H9 (cell line): ENCODE results near the gene TMEM225B. TPM values are rescaled to one million over a fixed set of nuclear protein-coding genes. Genes with fewer than 3 reads are reported as not detected.

Experiments
- DNase-seq: peaks from one replicate; pipeline ENCODE4 v3.0.0-alpha.2; 2017
- H2AFZ ChIP-seq: one replicate; pipeline ENCODE4 v1.6.1; 2013; ENCODE audit warnings: mild to moderate bottlenecking, low read length, control low read depth, moderate library complexity
- H2AK5ac ChIP-seq: 2 replicates; pipeline ENCODE4 v1.6.1; 2013; ENCODE audit warnings: low read length, control low read depth, mixed read lengths; ENCODE audit not compliant: insufficient read length
- H2BK120ac ChIP-seq: one replicate; pipeline ENCODE4 v1.6.1; 2013; ENCODE audit warnings: low read depth, mild to moderate bottlenecking, low read length, control low read depth, inconsistent platforms; ENCODE audit not compliant: poor library complexity, severe bottlenecking
- H2BK12ac ChIP-seq: 2 replicates; pipeline ENCODE4 v1.6.1; 2013; ENCODE audit warnings: low read length, control low read depth, mixed read lengths, low read depth; ENCODE audit not compliant: insufficient read length
- H2BK15ac ChIP-seq: 2 replicates; pipeline ENCODE4 v1.6.1; 2013; ENCODE audit warnings: low read depth, low read length, control low read depth
- H2BK20ac ChIP-seq: one replicate; pipeline ENCODE4 v1.6.1; 2013; ENCODE audit warnings: low read depth, mild to moderate bottlenecking, low read length, control low read depth, inconsistent platforms; ENCODE audit not compliant: poor library complexity, severe bottlenecking
- H2BK5ac ChIP-seq: 2 replicates; pipeline ENCODE4 v1.6.1; 2013; ENCODE audit warnings: low read length, control low read depth, mixed read lengths; ENCODE audit not compliant: insufficient read length
- H3K14ac ChIP-seq: 2 replicates; pipeline ENCODE4 v1.6.1; 2013; ENCODE audit warnings: low read length, control low read depth; ENCODE audit not compliant: insufficient read depth
- H3K18ac ChIP-seq: 2 replicates; pipeline ENCODE4 v1.6.1; 2013; ENCODE audit warnings: low read depth, mild to moderate bottlenecking, mixed read lengths, low read length, control low read depth; ENCODE audit not compliant: insufficient read length
- H3K23ac ChIP-seq: 2 replicates; pipeline ENCODE4 v1.6.1; 2013; ENCODE audit warnings: low read length, control low read depth, mixed read lengths, low read depth; ENCODE audit not compliant: insufficient read length
- H3K23me2 ChIP-seq: 2 replicates; pipeline ENCODE4 v1.6.1; 2013; ENCODE audit warnings: low read depth, mild to moderate bottlenecking, mixed read lengths, low read length, control low read depth; ENCODE audit not compliant: insufficient read length, poor library complexity, severe bottlenecking
- H3K27ac ChIP-seq: 2 replicates; pipeline ENCODE4 v1.5.1; 2013; ENCODE audit warnings: low read length, control low read depth, mixed read lengths, low read depth; ENCODE audit not compliant: insufficient read length
- H3K27me3 ChIP-seq: 2 replicates; pipeline ENCODE4 v1.6.1; 2013; ENCODE audit warnings: low read length, control low read depth, inconsistent platforms; ENCODE audit not compliant: insufficient read depth
- H3K4ac ChIP-seq: 2 replicates; pipeline ENCODE4 v1.6.1; 2013; ENCODE audit warnings: low read depth, mild to moderate bottlenecking, control low read depth, inconsistent platforms, low read length, moderate library complexity
- H3K4me1 ChIP-seq: 2 replicates; pipeline ENCODE4 v1.6.1; 2013; ENCODE audit warnings: low read length, control low read depth, inconsistent platforms; ENCODE audit not compliant: insufficient read depth
- H3K4me2 ChIP-seq: 2 replicates; pipeline ENCODE4 v1.6.1; 2013; ENCODE audit warnings: low read length, control low read depth, mixed read lengths; ENCODE audit not compliant: insufficient read length, insufficient read depth
- H3K56ac ChIP-seq: 2 replicates; pipeline ENCODE4 v1.6.1; 2013; ENCODE audit warnings: low read depth, mild to moderate bottlenecking, mixed read lengths, low read length, control low read depth; ENCODE audit not compliant: insufficient read length
- H3K79me1 ChIP-seq: 2 replicates; pipeline ENCODE4 v1.6.1; 2013; ENCODE audit warnings: low read depth, mild to moderate bottlenecking, moderate library complexity, low read length, control low read depth, inconsistent platforms; ENCODE audit not compliant: insufficient read depth, poor library complexity, severe bottlenecking
- H3K79me2 ChIP-seq: 2 replicates; pipeline ENCODE4 v1.6.1; 2013; ENCODE audit warnings: low read length, control low read depth, inconsistent platforms; ENCODE audit not compliant: insufficient read depth
- H3K9ac ChIP-seq: 2 replicates; pipeline ENCODE4 v1.6.1; 2013; ENCODE audit warnings: low read length, control low read depth, mixed read lengths; ENCODE audit not compliant: insufficient read length; ENCODE audit errors: extremely low read depth
- H3K9me3 ChIP-seq: one replicate; pipeline ENCODE4 v1.6.1; 2013; ENCODE audit warnings: low read depth, low read length, inconsistent platforms; ENCODE audit not compliant: control insufficient read depth
- H3T11ph ChIP-seq: one replicate; pipeline ENCODE4 v1.6.1; 2013; ENCODE audit warnings: mild to moderate bottlenecking, low read length, control low read depth, inconsistent platforms
- H4K20me1 ChIP-seq: one replicate; pipeline ENCODE4 v1.6.1; 2013; ENCODE audit not compliant: control insufficient read depth, insufficient read length, insufficient read depth
- H4K5ac ChIP-seq: 2 replicates; pipeline ENCODE4 v1.6.1; 2013; ENCODE audit warnings: low read depth, mild to moderate bottlenecking, mixed read lengths, low read length, control low read depth; ENCODE audit not compliant: insufficient read length
- H4K8ac ChIP-seq: replicated peaks from 2 replicates; pipeline ENCODE4 v1.6.1; 2013; ENCODE audit warnings: low read length, control low read depth, mixed read lengths, low read depth; ENCODE audit not compliant: insufficient read length
- H4K91ac ChIP-seq: 2 replicates; pipeline ENCODE4 v1.6.1; 2013; ENCODE audit warnings: low read depth, mild to moderate bottlenecking, moderate library complexity, mixed read lengths, low read length, control low read depth; ENCODE audit not compliant: insufficient read length
- H3K27ac Mint-ChIP-seq, 3 experiments: 2 replicates in 2 of 3; 3 replicates in 1 of 3; pipeline ENCODE4 v1.8.0; 2020 to 2021; ENCODE audit warnings: mixed read lengths in 3 of 3, mild to moderate bottlenecking in 1 of 3, moderate library complexity in 1 of 3
- H3K27me3 Mint-ChIP-seq: 2 replicates; pipeline ENCODE4 v1.8.0; 2021; ENCODE audit warnings: low read depth, mild to moderate bottlenecking, moderate library complexity, mixed read lengths
- H3K36me3 Mint-ChIP-seq, 3 experiments: 2 replicates in 2 of 3; 3 replicates in 1 of 3; pipeline ENCODE4 v1.8.0; 2020 to 2021; ENCODE audit warnings: low read depth in 3 of 3, mixed read lengths in 3 of 3; ENCODE audit not compliant: insufficient read depth in 1 of 3
- H3K4me1 Mint-ChIP-seq, 2 experiments: 2 replicates each; pipeline ENCODE4 v1.8.0; 2020; ENCODE audit warnings: mixed read lengths in 2 of 2
- H3K4me3 Mint-ChIP-seq, 2 experiments: 2 replicates in 1 of 2; 3 replicates in 1 of 2; pipeline ENCODE4 v1.8.0; 2020 to 2021; ENCODE audit warnings: mild to moderate bottlenecking in 2 of 2, mixed read lengths in 2 of 2, moderate library complexity in 1 of 2
- H3K9me3 Mint-ChIP-seq, 2 experiments: 2 replicates in 1 of 2; 3 replicates in 1 of 2; pipeline ENCODE4 v1.8.0; 2020; ENCODE audit warnings: mild to moderate bottlenecking in 2 of 2, mixed read lengths in 2 of 2, moderate library complexity in 1 of 2
- CTCF ChIP-seq: fragments of 200-600 bp; sonication (generic); conservative IDR thresholded peaks from 3 replicates; pipeline ENCODE4 v1.8.0; 2021; ENCODE audit warnings: antibody characterized with exemption, mild to moderate bottlenecking
- WGBS: extraction: QIAGEN DNeasy Blood & Tissue Kit; methylation state at CpG from one replicate; pipeline ENCODE4 v1.1.7; 2013; ENCODE audit warnings: missing lambda C conversion rate, low lambda C conversion rate, mixed read lengths; ENCODE audit not compliant: insufficient read length; ENCODE audit errors: extremely low coverage; 5-methylcytosine and 5-hydroxymethylcytosine counted together
- total RNA-seq: library from RNA; stranded (reverse); gene quantifications from 2 replicates; pipeline ENCODE4 v1.2.1, GENCODE V29; 2021

TMEM225B gene
- total RNA-seq, 1 experiment from 2014 or later = not detected

- H3K4me3 Mint-ChIP-seq = no peak overlapping the region
- H2BK20ac ChIP-seq = no peak overlapping the region
- H3K56ac ChIP-seq = no peak overlapping the region
- H3K9me3 Mint-ChIP-seq = no peaks in the 10 kb centered on the region
- no peaks in the 10 kb centered on the region for H3K4me1 ChIP-seq
- H3K9me3 ChIP-seq = no peaks in the 10 kb centered on the region
- no peak overlapping the region for H3T11ph ChIP-seq
- no peak overlapping the region for H3K27ac ChIP-seq
- no peak overlapping the region for H3K18ac ChIP-seq
- H3K23me2 ChIP-seq = no peaks in the 10 kb centered on the region
- peaks cover 6% of the 10 kb centered on the region in 2 experiments for H3K4me1 Mint-ChIP-seq
- no peak overlapping the region for H4K8ac ChIP-seq
- no peak overlapping the region for H3K23ac ChIP-seq
- H3K79me1 ChIP-seq = peaks cover 3% of the 10 kb centered on the region
- H3K9ac ChIP-seq = no peak overlapping the region
- no peaks in the 10 kb centered on the region for H3K27me3 ChIP-seq
- H3K27me3 Mint-ChIP-seq = no peaks in the 10 kb centered on the region
- no peaks in the 10 kb centered on the region for H4K20me1 ChIP-seq
- no peak overlapping the region for H2BK5ac ChIP-seq
- H3K36me3 Mint-ChIP-seq = peaks cover 68 to 95% (median 89%) of the 10 kb centered on the region in 3 experiments
- no peak overlapping the region for H2AFZ ChIP-seq
- no peak overlapping the region for H3K27ac Mint-ChIP-seq
- no peak overlapping the region for H3K4me2 ChIP-seq
- no CpG with 5 or more reads among the region's 10 CpGs for WGBS
- H2BK120ac ChIP-seq = no peak overlapping the region
- H2AK5ac ChIP-seq = no peak overlapping the region
- H4K5ac ChIP-seq = no peak overlapping the region
- H2BK12ac ChIP-seq = no peak overlapping the region
- no peaks in the 10 kb centered on the region for H3K79me2 ChIP-seq
- no peak overlapping the region for H2BK15ac ChIP-seq
- DNase-seq = no peak
- H3K14ac ChIP-seq = no peak overlapping the region
- no peak overlapping the region for H4K91ac ChIP-seq
- no peak for TF ChIP-seq CTCF
- H3K4ac ChIP-seq = no peak overlapping the region
Measured at GRCh38 chr7:99622596-99622995, 24.5 kb downstream of the TMEM225B start.
